WTC11 (cell line): Measurements from ENCODE around the gene TPRX2.

Source experiments
- ATF1 ChIP-seq: sonication (generic); formaldehyde crosslinking; IDR thresholded peaks from 2 replicates; pipeline ENCODE4 v1.8.1; 2023; ENCODE audit warnings: mild to moderate bottlenecking, moderate library complexity, missing genetic modification reagents
- CREB1 ChIP-seq: sonication (generic); formaldehyde crosslinking; IDR thresholded peaks from 2 replicates; pipeline ENCODE4 v1.8.0; 2023; ENCODE audit warnings: mild to moderate bottlenecking, missing genetic modification reagents
- FOXP1 ChIP-seq: sonication (generic); formaldehyde crosslinking; IDR thresholded peaks from 2 replicates; pipeline ENCODE4 v1.8.0; 2022; ENCODE audit warnings: missing genetic modification reagents, mild to moderate bottlenecking, moderate library complexity, borderline replicate concordance
- JAZF1 ChIP-seq: fragments of 250-450 bp; sonication (Bioruptor Pico); IDR thresholded peaks from 2 replicates; pipeline ENCODE4 v1.9.0; 2021; ENCODE audit warnings: moderate library complexity, mild to moderate bottlenecking, inconsistent platforms
- MAX ChIP-seq: sonication (generic); formaldehyde crosslinking; IDR thresholded peaks from 2 replicates; pipeline ENCODE4 v1.8.0; 2022; ENCODE audit warnings: mild to moderate bottlenecking, missing genetic modification reagents
- MXD4 ChIP-seq: fragments of 250-450 bp; sonication (Bioruptor Pico); IDR thresholded peaks from 2 replicates; pipeline ENCODE4 v1.8.0; 2021; ENCODE audit warnings: mild to moderate bottlenecking, moderate library complexity, borderline replicate concordance
- NFE2L1 ChIP-seq: sonication (generic); formaldehyde crosslinking; IDR thresholded peaks from 2 replicates; pipeline ENCODE4 v1.8.1; 2023; ENCODE audit warnings: missing genetic modification reagents
- NR2C2 ChIP-seq: sonication (generic); formaldehyde crosslinking; IDR thresholded peaks from 2 replicates; pipeline ENCODE4 v1.8.0; 2022; ENCODE audit warnings: mild to moderate bottlenecking, missing genetic modification reagents
- RELA ChIP-seq: sonication (generic); formaldehyde crosslinking; IDR thresholded peaks from 2 replicates; pipeline ENCODE4 v1.8.1; 2022; ENCODE audit warnings: missing genetic modification reagents, mild to moderate bottlenecking, borderline replicate concordance
- SMAD4 ChIP-seq: sonication (generic); formaldehyde crosslinking; IDR thresholded peaks from 2 replicates; pipeline ENCODE4 v1.8.0; 2022; ENCODE audit warnings: mild to moderate bottlenecking, missing genetic modification reagents
- TF ChIP-seq, protein P1 (sequence below): fragments of 200-600 bp; IDR thresholded peaks from 2 replicates; pipeline ENCODE4 v1.8.0; 2022; ENCODE audit warnings: antibody characterized with exemption
- TF ChIP-seq, protein P2 (sequence below): sonication (generic); formaldehyde crosslinking; IDR thresholded peaks from 2 replicates; pipeline ENCODE4 v1.8.0; 2022; ENCODE audit warnings: missing genetic modification reagents
- TF ChIP-seq, protein P3 (sequence below): sonication (generic); formaldehyde crosslinking; IDR thresholded peaks from 2 replicates; pipeline ENCODE4 v1.8.0; 2022; ENCODE audit warnings: mild to moderate bottlenecking, missing genetic modification reagents

DNA sequence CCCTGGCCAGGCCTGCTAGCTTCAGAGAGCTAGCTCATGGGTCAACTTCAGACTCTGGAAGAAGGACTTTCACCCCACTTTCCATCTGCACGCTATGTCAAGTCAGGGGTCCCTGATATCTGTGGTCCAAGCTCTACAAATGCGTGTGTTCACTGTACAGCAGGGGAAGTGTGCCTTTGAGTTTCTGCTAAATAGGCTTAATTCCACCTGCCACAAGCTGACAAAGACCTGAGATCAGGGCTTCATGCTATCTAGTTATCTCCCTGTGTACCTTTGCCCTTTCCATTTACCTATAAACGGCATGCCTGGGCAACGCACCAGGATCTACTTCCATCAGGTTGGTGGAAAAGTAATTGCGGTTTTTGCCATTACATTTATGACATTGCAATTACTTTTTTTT lies 37.7 kb downstream of the TPRX2 start:
- TF ChIP-seq, protein P1, sequence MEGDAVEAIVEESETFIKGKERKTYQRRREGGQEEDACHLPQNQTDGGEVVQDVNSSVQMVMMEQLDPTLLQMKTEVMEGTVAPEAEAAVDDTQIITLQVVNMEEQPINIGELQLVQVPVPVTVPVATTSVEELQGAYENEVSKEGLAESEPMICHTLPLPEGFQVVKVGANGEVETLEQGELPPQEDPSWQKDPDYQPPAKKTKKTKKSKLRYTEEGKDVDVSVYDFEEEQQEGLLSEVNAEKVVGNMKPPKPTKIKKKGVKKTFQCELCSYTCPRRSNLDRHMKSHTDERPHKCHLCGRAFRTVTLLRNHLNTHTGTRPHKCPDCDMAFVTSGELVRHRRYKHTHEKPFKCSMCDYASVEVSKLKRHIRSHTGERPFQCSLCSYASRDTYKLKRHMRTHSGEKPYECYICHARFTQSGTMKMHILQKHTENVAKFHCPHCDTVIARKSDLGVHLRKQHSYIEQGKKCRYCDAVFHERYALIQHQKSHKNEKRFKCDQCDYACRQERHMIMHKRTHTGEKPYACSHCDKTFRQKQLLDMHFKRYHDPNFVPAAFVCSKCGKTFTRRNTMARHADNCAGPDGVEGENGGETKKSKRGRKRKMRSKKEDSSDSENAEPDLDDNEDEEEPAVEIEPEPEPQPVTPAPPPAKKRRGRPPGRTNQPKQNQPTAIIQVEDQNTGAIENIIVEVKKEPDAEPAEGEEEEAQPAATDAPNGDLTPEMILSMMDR, result no peak
- no peak for TF ChIP-seq RELA (CRISPR knock-in tag)
- TF ChIP-seq, protein P2, sequence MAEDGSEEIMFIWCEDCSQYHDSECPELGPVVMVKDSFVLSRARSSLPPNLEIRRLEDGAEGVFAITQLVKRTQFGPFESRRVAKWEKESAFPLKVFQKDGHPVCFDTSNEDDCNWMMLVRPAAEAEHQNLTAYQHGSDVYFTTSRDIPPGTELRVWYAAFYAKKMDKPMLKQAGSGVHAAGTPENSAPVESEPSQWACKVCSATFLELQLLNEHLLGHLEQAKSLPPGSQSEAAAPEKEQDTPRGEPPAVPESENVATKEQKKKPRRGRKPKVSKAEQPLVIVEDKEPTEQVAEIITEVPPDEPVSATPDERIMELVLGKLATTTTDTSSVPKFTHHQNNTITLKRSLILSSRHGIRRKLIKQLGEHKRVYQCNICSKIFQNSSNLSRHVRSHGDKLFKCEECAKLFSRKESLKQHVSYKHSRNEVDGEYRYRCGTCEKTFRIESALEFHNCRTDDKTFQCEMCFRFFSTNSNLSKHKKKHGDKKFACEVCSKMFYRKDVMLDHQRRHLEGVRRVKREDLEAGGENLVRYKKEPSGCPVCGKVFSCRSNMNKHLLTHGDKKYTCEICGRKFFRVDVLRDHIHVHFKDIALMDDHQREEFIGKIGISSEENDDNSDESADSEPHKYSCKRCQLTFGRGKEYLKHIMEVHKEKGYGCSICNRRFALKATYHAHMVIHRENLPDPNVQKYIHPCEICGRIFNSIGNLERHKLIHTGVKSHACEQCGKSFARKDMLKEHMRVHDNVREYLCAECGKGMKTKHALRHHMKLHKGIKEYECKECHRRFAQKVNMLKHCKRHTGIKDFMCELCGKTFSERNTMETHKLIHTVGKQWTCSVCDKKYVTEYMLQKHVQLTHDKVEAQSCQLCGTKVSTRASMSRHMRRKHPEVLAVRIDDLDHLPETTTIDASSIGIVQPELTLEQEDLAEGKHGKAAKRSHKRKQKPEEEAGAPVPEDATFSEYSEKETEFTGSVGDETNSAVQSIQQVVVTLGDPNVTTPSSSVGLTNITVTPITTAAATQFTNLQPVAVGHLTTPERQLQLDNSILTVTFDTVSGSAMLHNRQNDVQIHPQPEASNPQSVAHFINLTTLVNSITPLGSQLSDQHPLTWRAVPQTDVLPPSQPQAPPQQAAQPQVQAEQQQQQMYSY (CRISPR knock-in tag), result no peak
- TF ChIP-seq NR2C2 (CRISPR knock-in tag), result no peak
- TF ChIP-seq CREB1 (CRISPR knock-in tag), result no peak
- TF ChIP-seq ATF1 (CRISPR knock-in tag), result no peak
- no peak for TF ChIP-seq SMAD4 (CRISPR knock-in tag)
- TF ChIP-seq JAZF1 (CRISPR knock-in tag), result no peak
- no peak for TF ChIP-seq MAX (CRISPR knock-in tag)
- TF ChIP-seq, protein P3, sequence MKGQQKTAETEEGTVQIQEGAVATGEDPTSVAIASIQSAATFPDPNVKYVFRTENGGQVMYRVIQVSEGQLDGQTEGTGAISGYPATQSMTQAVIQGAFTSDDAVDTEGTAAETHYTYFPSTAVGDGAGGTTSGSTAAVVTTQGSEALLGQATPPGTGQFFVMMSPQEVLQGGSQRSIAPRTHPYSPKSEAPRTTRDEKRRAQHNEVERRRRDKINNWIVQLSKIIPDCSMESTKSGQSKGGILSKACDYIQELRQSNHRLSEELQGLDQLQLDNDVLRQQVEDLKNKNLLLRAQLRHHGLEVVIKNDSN, result no peak
- TF ChIP-seq FOXP1 (CRISPR knock-in tag), result no peak
- no peak for TF ChIP-seq MXD4 (CRISPR knock-in tag)
- TF ChIP-seq NFE2L1 (CRISPR knock-in tag), result no peak
